Cardiac ventricle fibroblast (primary cell): ENCODE measurements around the gene OR6J1. TPM values are rescaled to one million over a fixed set of nuclear protein-coding genes. Genes with fewer than 3 reads are reported as not detected.

Source experiments
- total RNA-seq: library from RNA; depleted of rRNA; stranded (reverse); fragments of >200 nt; gene quantifications from 2 replicates; pipeline ENCODE4 v1.2.3, GENCODE V29; 2015

Gene OR6J1
- total RNA-seq: not detected in 2 replicates

GRCh38 chr14:22644305-22644635, at the start of gene OR6J1:
TSS of gene OR6J1 (minus strand) at chr14:22644352. CDS start at chr14:22634811, 9,541 bp downstream.

GRCh38 chr14:22598099-22598895, 45.9 kb downstream of the OR6J1 start, which contains the start of gene ABHD4:
TSS of gene ABHD4 (plus strand) at chr14:22598300. CDS start at chr14:22598307, 7 bp downstream.

GRCh38 chr14:22589096-22589839, 54.9 kb downstream of the OR6J1 start, which contains the start of gene DAD1:
TSS of gene DAD1 (minus strand) at chr14:22589224. CDS start at chr14:22589157, 67 bp downstream.

Other genes starting within 250 kb of the OR6J1 start
- gene DAD1, start 55.1 kb downstream of the OR6J1 start, total RNA-seq: 290 and 388 TPM in 2 replicates
- gene ABHD4, start 46.1 kb downstream of the OR6J1 start, total RNA-seq: 46.7 and 47.0 TPM in 2 replicates
- gene OXA1L, start 122.3 kb upstream of the OR6J1 start, total RNA-seq: 77.9 and 96.3 TPM in 2 replicates
- 2.9 and 5.5 TPM in 2 replicates for gene SLC7A7, start 171.1 kb upstream of the OR6J1 start, total RNA-seq
- 49.5 and 133 TPM in 2 replicates for gene MRPL52, start 185.5 kb upstream of the OR6J1 start, total RNA-seq
- gene MMP14, start 192.2 kb upstream of the OR6J1 start, total RNA-seq: 410 and 461 TPM in 2 replicates
- 121 and 128 TPM in 2 replicates for gene LRP10, start 227.4 kb upstream of the OR6J1 start, total RNA-seq
- 0.06 TPM in 1 of 2 replicates, not detected in the other for gene REM2, start 238.9 kb upstream of the OR6J1 start, total RNA-seq